WTC11 (cell line): Measurements from ENCODE around the gene KRT80.

ENCODE experiments used
- CBFB ChIP-seq: sonication (generic); formaldehyde crosslinking; IDR thresholded peaks from 2 replicates; pipeline ENCODE4 v1.8.1; 2022; ENCODE audit warnings: mild to moderate bottlenecking, low read depth, missing genetic modification reagents
- ELF4 ChIP-seq: sonication (generic); formaldehyde crosslinking; IDR thresholded peaks from 2 replicates; pipeline ENCODE4 v1.8.1; 2022; ENCODE audit warnings: low read depth, mild to moderate bottlenecking, moderate library complexity, missing genetic modification reagents
- ESRRA ChIP-seq: sonication (generic); formaldehyde crosslinking; IDR thresholded peaks from 2 replicates; pipeline ENCODE4 v1.8.1; 2022; ENCODE audit warnings: mild to moderate bottlenecking, missing genetic modification reagents, borderline replicate concordance
- ETV6 ChIP-seq: sonication (generic); formaldehyde crosslinking; IDR thresholded peaks from 2 replicates; pipeline ENCODE4 v1.8.1; 2022; ENCODE audit warnings: mild to moderate bottlenecking, missing genetic modification reagents
- FOXJ3 ChIP-seq: sonication (generic); formaldehyde crosslinking; IDR thresholded peaks from 2 replicates; pipeline ENCODE4 v1.9.0; 2021; ENCODE audit warnings: missing genetic modification reagents, mild to moderate bottlenecking, borderline replicate concordance
- HMGA2 ChIP-seq: fragments of 250-450 bp; sonication (Bioruptor Pico); IDR thresholded peaks from 2 replicates; pipeline ENCODE4 v1.4.0; 2021; ENCODE audit warnings: mild to moderate bottlenecking, moderate library complexity
- IRF2 ChIP-seq: sonication (generic); formaldehyde crosslinking; IDR thresholded peaks from 2 replicates; pipeline ENCODE4 v1.8.0; 2022; ENCODE audit warnings: low read depth, missing genetic modification reagents, borderline replicate concordance
- JUN ChIP-seq: sonication (generic); formaldehyde crosslinking; IDR thresholded peaks from 2 replicates; pipeline ENCODE4 v1.8.0; 2023; ENCODE audit warnings: mild to moderate bottlenecking, missing genetic modification reagents
- NR2C2 ChIP-seq: sonication (generic); formaldehyde crosslinking; IDR thresholded peaks from 2 replicates; pipeline ENCODE4 v1.8.0; 2022; ENCODE audit warnings: mild to moderate bottlenecking, missing genetic modification reagents
- SMAD3 ChIP-seq: sonication (generic); formaldehyde crosslinking; IDR thresholded peaks from 2 replicates; pipeline ENCODE4 v1.8.0; 2022; ENCODE audit warnings: missing genetic modification reagents, mild to moderate bottlenecking, borderline replicate concordance
- ZNF121 ChIP-seq: sonication (generic); formaldehyde crosslinking; IDR thresholded peaks from 2 replicates; pipeline ENCODE4 v1.8.0; 2023; ENCODE audit warnings: missing genetic modification reagents
- TF ChIP-seq, protein P1 (sequence below): fragments of 200-600 bp; IDR thresholded peaks from 2 replicates; pipeline ENCODE4 v1.8.0; 2022; ENCODE audit warnings: antibody characterized with exemption
- TF ChIP-seq, protein P2 (sequence below): sonication (generic); formaldehyde crosslinking; IDR thresholded peaks from 2 replicates; pipeline ENCODE4 v1.8.0; 2022; ENCODE audit warnings: mild to moderate bottlenecking, missing genetic modification reagents

DNA sequence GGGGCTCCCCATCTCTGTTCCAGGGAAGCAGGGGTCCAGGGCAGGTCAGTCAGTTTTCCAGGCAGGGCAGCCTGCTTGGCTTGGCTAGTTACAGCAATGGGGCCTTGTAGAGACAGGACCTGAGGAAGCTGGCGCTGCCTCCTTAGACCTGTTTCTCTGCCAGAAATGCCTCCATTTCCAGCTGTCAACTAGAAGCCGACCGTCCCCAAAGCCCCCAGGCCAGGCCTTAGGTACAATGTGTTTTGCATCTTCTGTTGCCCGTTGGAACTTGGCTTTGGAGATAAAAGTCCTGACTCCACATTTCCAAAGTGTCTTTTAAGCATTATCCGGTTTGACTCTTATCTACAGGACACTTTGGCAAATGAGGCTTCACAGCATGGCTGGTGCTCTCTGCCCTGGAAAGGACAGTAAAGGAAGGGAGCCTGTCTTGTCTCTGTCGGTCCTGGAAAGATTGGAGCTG lies 42.6 kb downstream of the KRT80 start:
- no peak for TF ChIP-seq IRF2 (CRISPR knock-in tag)
- no peak for TF ChIP-seq SMAD3 (CRISPR knock-in tag)
- no peak for TF ChIP-seq ZNF121 (CRISPR knock-in tag)
- TF ChIP-seq CBFB (CRISPR knock-in tag): no peak
- TF ChIP-seq ELF4 (CRISPR knock-in tag): no peak
- TF ChIP-seq, protein P1, sequence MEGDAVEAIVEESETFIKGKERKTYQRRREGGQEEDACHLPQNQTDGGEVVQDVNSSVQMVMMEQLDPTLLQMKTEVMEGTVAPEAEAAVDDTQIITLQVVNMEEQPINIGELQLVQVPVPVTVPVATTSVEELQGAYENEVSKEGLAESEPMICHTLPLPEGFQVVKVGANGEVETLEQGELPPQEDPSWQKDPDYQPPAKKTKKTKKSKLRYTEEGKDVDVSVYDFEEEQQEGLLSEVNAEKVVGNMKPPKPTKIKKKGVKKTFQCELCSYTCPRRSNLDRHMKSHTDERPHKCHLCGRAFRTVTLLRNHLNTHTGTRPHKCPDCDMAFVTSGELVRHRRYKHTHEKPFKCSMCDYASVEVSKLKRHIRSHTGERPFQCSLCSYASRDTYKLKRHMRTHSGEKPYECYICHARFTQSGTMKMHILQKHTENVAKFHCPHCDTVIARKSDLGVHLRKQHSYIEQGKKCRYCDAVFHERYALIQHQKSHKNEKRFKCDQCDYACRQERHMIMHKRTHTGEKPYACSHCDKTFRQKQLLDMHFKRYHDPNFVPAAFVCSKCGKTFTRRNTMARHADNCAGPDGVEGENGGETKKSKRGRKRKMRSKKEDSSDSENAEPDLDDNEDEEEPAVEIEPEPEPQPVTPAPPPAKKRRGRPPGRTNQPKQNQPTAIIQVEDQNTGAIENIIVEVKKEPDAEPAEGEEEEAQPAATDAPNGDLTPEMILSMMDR: no peak
- no peak for TF ChIP-seq FOXJ3 (CRISPR knock-in tag)
- TF ChIP-seq ESRRA (CRISPR knock-in tag): no peak
- no peak for TF ChIP-seq JUN (CRISPR knock-in tag)
- TF ChIP-seq NR2C2: no peak
- TF ChIP-seq ETV6: no peak
- TF ChIP-seq HMGA2: no peak
- TF ChIP-seq, protein P2, sequence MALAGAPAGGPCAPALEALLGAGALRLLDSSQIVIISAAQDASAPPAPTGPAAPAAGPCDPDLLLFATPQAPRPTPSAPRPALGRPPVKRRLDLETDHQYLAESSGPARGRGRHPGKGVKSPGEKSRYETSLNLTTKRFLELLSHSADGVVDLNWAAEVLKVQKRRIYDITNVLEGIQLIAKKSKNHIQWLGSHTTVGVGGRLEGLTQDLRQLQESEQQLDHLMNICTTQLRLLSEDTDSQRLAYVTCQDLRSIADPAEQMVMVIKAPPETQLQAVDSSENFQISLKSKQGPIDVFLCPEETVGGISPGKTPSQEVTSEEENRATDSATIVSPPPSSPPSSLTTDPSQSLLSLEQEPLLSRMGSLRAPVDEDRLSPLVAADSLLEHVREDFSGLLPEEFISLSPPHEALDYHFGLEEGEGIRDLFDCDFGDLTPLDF (CRISPR knock-in tag): no peak
